Endothelial cell of umbilical vein (primary cell): ENCODE data around the gene PLPPR3. TPM values are rescaled to one million over a fixed set of nuclear protein-coding genes. Genes with fewer than 3 reads are reported as not detected.
A peak's percentile ranks its signal among the peaks of the same experiment; 100 is the strongest.

ENCODE experiments used
- BruUV-seq: library from RNA; stranded (reverse); fragments of 400-500 nt; replicated peaks from 2 replicates; lab custom pipeline; 2021; lab: Mats Ljungman, UMichigan
- CTCF ChIA-PET: fragments of 300-600, 350-600 bp; sonication (Branson Sonifier 250); formaldehyde crosslinking; loops from one replicate; lab custom pipeline; 2021; ENCODE audit warnings: antibody characterized with exemption, inconsistent platforms; lab: Charles Lee
- POLR2A ChIA-PET: fragments of 300-600, 350-600 bp; sonication (Branson Sonifier 250); formaldehyde crosslinking; loops from one replicate; lab custom pipeline; 2021; ENCODE audit warnings: antibody characterized with exemption, inconsistent platforms; lab: Charles Lee
- DNase-seq: peaks from one replicate; pipeline ENCODE4 v3.0.0-alpha.2; 2011; ENCODE audit warnings: low read depth, low spot score
- FAIRE-seq: peaks from 2 replicates; lab custom pipeline; 2011; peaks lifted over from hg19 to GRCh38; lab: Jason Lieb, UNC
- H2AFZ ChIP-seq: 2 replicates; pipeline ENCODE4 v1.6.0; 2012; ENCODE audit warnings: low read depth, low read length, control low read depth, inconsistent platforms
- H3K27ac ChIP-seq: 2 replicates; pipeline ENCODE4 v1.5.1; 2011; ENCODE audit warnings: low read depth, mild to moderate bottlenecking, control low read depth, low read length, moderate library complexity; ENCODE audit not compliant: insufficient read depth
- H3K27me3 ChIP-seq, 2 experiments: 2 replicates each; pipeline versions ENCODE4 v1.6.0 to v1.6.1; 2011; ENCODE audit warnings: low read length in 2 of 2, mixed read lengths in 1 of 2; ENCODE audit not compliant: control insufficient read depth in 2 of 2, insufficient read depth in 2 of 2
- H3K36me3 ChIP-seq, 2 experiments: 2 replicates in 1 of 2; 3 replicates in 1 of 2; pipeline ENCODE4 v1.5.1; 2011; ENCODE audit warnings: low read length in 2 of 2, mild to moderate bottlenecking in 1 of 2, moderate library complexity in 1 of 2; ENCODE audit not compliant: control insufficient read depth in 2 of 2, insufficient read depth in 2 of 2; ENCODE audit errors: extremely low read depth in 1 of 2
- H3K4me1 ChIP-seq: 3 replicates; pipeline ENCODE4 v1.5.1; 2011; ENCODE audit warnings: mild to moderate bottlenecking, low read length; ENCODE audit not compliant: control insufficient read depth, insufficient read depth; ENCODE audit errors: extremely low read depth
- H3K4me2 ChIP-seq: 2 replicates; pipeline ENCODE4 v1.6.1; 2011; ENCODE audit warnings: low read length, control low read depth, mixed read lengths; ENCODE audit not compliant: insufficient read depth
- H3K4me3 ChIP-seq, 3 experiments: fragments of 200-600 bp in 1 of 3; sonication (generic), shearing (Covaris generic) in 1 of 3; replicated peaks in 1 of 3; 2 replicates each; pipeline ENCODE4 v1.5.1; 2011 to 2016; ENCODE audit warnings: control low read depth in 3 of 3, low read length in 3 of 3, mild to moderate bottlenecking in 2 of 3, inconsistent platforms in 1 of 3, low read depth in 1 of 3, moderate library complexity in 1 of 3; ENCODE audit not compliant: insufficient read depth in 1 of 3
- H3K79me2 ChIP-seq: 2 replicates; pipeline ENCODE4 v1.6.0; 2012; ENCODE audit warnings: low read length, inconsistent platforms; ENCODE audit not compliant: control insufficient read depth, insufficient read depth
- H3K9ac ChIP-seq: replicated peaks from 2 replicates; pipeline ENCODE3; 2011; ENCODE audit warnings: low read length, control low read depth; ENCODE audit not compliant: insufficient read depth; ENCODE audit errors: extremely low read depth
- H3K9me1 ChIP-seq: replicated peaks from 3 replicates; pipeline ENCODE4 v1.6.0; 2011; ENCODE audit warnings: mild to moderate bottlenecking, low read length; ENCODE audit not compliant: control insufficient read depth, insufficient read depth; ENCODE audit errors: extremely low read depth
- H3K9me3 ChIP-seq: replicated peaks from 2 replicates; pipeline ENCODE4 v1.5.1; 2012; ENCODE audit warnings: low read length, inconsistent platforms; ENCODE audit not compliant: control insufficient read depth, insufficient read depth
- H4K20me1 ChIP-seq: replicated peaks from 2 replicates; pipeline ENCODE3; 2011; ENCODE audit warnings: mild to moderate bottlenecking, low read length; ENCODE audit not compliant: control insufficient read depth, insufficient read depth; ENCODE audit errors: extremely low read depth
- CTCF ChIP-seq, 2 donors: IDR thresholded peaks; 1 replicate in 1 of 2; 2 replicates in 1 of 2; pipeline ENCODE4 v1.5.1; 2011; ENCODE audit warnings: low read length in 2 of 2, mild to moderate bottlenecking in 2 of 2, moderate library complexity in 2 of 2, control low read depth in 1 of 2, inconsistent platforms in 1 of 2, low read depth in 1 of 2; ENCODE audit not compliant: insufficient read depth in 1 of 2; ENCODE audit errors: extremely low read depth in 1 of 2
- EZH2 ChIP-seq: IDR thresholded peaks from 2 replicates; pipeline ENCODE4 v1.6.1; 2012; ENCODE audit warnings: borderline replicate concordance, low read depth, mild to moderate bottlenecking, moderate library complexity, low read length, inconsistent platforms; ENCODE audit not compliant: severe bottlenecking
- FOS ChIP-seq: IDR thresholded peaks from 2 replicates; pipeline ENCODE4 v1.6.1; 2011; ENCODE audit warnings: mild to moderate bottlenecking, low read length, moderate library complexity, borderline replicate concordance; ENCODE audit not compliant: insufficient read depth
- GATA2 ChIP-seq: IDR thresholded peaks from 2 replicates; pipeline ENCODE4 v1.7.0; 2011; ENCODE audit warnings: low read depth, mild to moderate bottlenecking, moderate library complexity, mixed read lengths, low read length; ENCODE audit not compliant: insufficient read length, insufficient read depth
- JUN ChIP-seq: IDR thresholded peaks from 2 replicates; pipeline ENCODE4 v1.6.1; 2011; ENCODE audit warnings: borderline replicate concordance, low read depth; ENCODE audit not compliant: insufficient read length, insufficient read depth
- MAX ChIP-seq: IDR thresholded peaks from 2 replicates; pipeline ENCODE4 v1.6.1; 2011; ENCODE audit not compliant: insufficient read depth, insufficient read length
- MYC ChIP-seq: IDR thresholded peaks from one replicate; pipeline ENCODE4 v1.6.1; 2011; ENCODE audit warnings: mild to moderate bottlenecking, low read depth, low read length
- POLR2A ChIP-seq: IDR thresholded peaks from 2 replicates; pipeline ENCODE4 v1.6.1; 2012; ENCODE audit warnings: low read depth, mild to moderate bottlenecking, control low read depth, low read length
- POLR2AphosphoS5 ChIP-seq: IDR thresholded peaks from 2 replicates; pipeline ENCODE4 v1.6.1; 2012; ENCODE audit warnings: low read depth, mild to moderate bottlenecking, control low read depth, low read length, moderate library complexity; ENCODE audit not compliant: insufficient read depth
- dilution Hi-C: fragments of 300-500 bp; cut with MboI; formaldehyde crosslinking; loops from one replicate; pipeline ENCODE4 v1.15.0; 2019; ENCODE audit warnings: low sequenced_read_pairs; ENCODE audit not compliant: extremely low pct_ligation_motif_present
- intact Hi-C: fragments of 100-400 bp; cut with micrococcal nuclease; formaldehyde crosslinking; loops from one replicate; pipeline ENCODE4 v1.10.0; 2022
- polyA plus RNA-seq, 4 experiments: library from polyadenylated mRNA; depleted of rRNA in 3 of 4; stranded (reverse) in 3 of 4; unstranded in 1 of 4; fragments of >200 nt; gene quantifications; 2 replicates each; pipeline versions ENCODE4 v1.2.1 to v1.2.3, GENCODE V29; 2011 to 2012; ENCODE audit warnings: missing spikeins in 1 of 4
- total RNA-seq: library from RNA; stranded (reverse); gene quantifications from 2 replicates; pipeline ENCODE4 v1.2.3, GENCODE V29; 2021

PLPPR3 gene
- total and polyA plus RNA-seq, 2 donors (not counting 3 experiments of a cell fraction or from before 2014, with no cell fraction given): 1.1 to 1.2 TPM

- Histone ChIP-seq H3K4me3 (no peak overlapping the region), H3K4me1 (no peaks in the 10 kb centered on the region), H3K27me3 (no peaks in the 10 kb centered on the region), H2AFZ (no peak overlapping the region), H3K9me1 (no peaks in the 10 kb centered on the region), H3K9ac (no peak overlapping the region), H3K4me2 (no peak overlapping the region), H3K27ac (no peak overlapping the region), H3K36me3 (peaks cover 37 to 42% of the 10 kb centered on the region in 2 experiments), H3K79me2 (peaks cover 32% of the 10 kb centered on the region), H3K9me3 (no peaks in the 10 kb centered on the region), H4K20me1 (peaks cover 3% of the 10 kb centered on the region)
- intact Hi-C loops (no loop called here), dilution Hi-C loops (no loop called here)
- CTCF ChIA-PET: interaction anchor here (1.0 kb wide), 2 partner anchors 9 to 12 kb away, joined by 3 to 4 read pairs; no protein-coding TSS in a partner anchor
- DNase-seq (no peak), FAIRE-seq (no peak)
- no peak for TF ChIP-seq MAX
- TF ChIP-seq MYC: no peak
- no peak for TF ChIP-seq POLR2AphosphoS5
- TF ChIP-seq JUN: no peak
- no peak for TF ChIP-seq FOS
- no peak for TF ChIP-seq EZH2
- no peak for TF ChIP-seq GATA2
- no peak for TF ChIP-seq POLR2A
- no peak for TF ChIP-seq CTCF (IDR thresholded peaks at IDR 0.05; ENCODE audit: extremely low read depth in 1 of 2, insufficient read depth in 1 of 2, low read depth in 1 of 2, low read length in 2 of 2)
- TSS peak; percentile 51 for BruUV-seq
- POLR2A ChIA-PET: no interaction called here
These were observed 10.2 kb downstream of the PLPPR3 start for GRCh38 chr19:811506-812048.
